WERI-Rb-1 (cell line): ENCODE measurements around the gene SLC27A4.

ENCODE experiments used
- DNase-seq: peaks from one replicate; pipeline ENCODE4 v3.0.0-alpha.2; 2020
- H3K27ac ChIP-seq: fragments of 250-450 bp; sonication (Bioruptor Pico); 2 replicates; pipeline ENCODE4 v1.5.1; 2020; ENCODE audit warnings: mild to moderate bottlenecking, moderate library complexity
- H3K27me3 ChIP-seq: fragments of 250-450 bp; sonication (Bioruptor Pico); 2 replicates; pipeline ENCODE4 v1.5.1; 2021; ENCODE audit warnings: mild to moderate bottlenecking, low read depth, moderate library complexity; ENCODE audit not compliant: insufficient read depth, severe bottlenecking
- H3K36me3 ChIP-seq: fragments of 250-450 bp; sonication (Bioruptor Pico); 2 replicates; pipeline ENCODE4 v1.5.1; 2020; ENCODE audit warnings: mild to moderate bottlenecking, moderate library complexity
- H3K4me3 ChIP-seq: 2 replicates; pipeline ENCODE4 v1.5.1; 2011; ENCODE audit warnings: low read depth, mild to moderate bottlenecking, control low read depth, low read length
- H3K9me3 ChIP-seq: fragments of 250-450 bp; sonication (Bioruptor Pico); 2 replicates; pipeline ENCODE4 v1.5.1; 2021; ENCODE audit warnings: mild to moderate bottlenecking, moderate library complexity; ENCODE audit not compliant: severe bottlenecking
- TF ChIP-seq, protein P1 (sequence below): IDR thresholded peaks from 2 replicates; pipeline ENCODE4 v1.5.1; 2011; ENCODE audit warnings: low read depth, mild to moderate bottlenecking, control low read depth, inconsistent platforms, low read length

SLC27A4 gene

DNA sequence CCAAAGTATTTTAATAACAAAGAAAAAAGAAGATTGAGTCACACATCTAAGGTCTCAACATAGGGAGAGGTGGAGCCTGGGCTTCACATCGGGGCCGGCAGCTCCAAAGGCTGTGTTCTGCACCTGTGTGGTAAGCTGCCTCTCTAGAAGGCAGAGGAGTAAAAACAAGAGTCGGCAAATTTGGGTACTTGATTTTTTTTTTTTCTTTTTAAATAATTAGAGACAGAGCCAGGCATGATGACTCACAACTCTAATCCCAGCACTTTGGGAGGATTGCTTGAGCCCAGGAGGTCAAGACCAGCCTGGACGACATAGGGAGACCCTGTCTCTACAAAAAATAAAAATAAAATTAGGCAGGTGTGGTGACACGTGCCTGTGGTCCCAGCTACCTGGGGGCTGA, 35.5 kb downstream of the SLC27A4 start:
- H3K9me3 ChIP-seq, result no peaks in the 10 kb centered on the region
- H3K27ac ChIP-seq, result no peak overlapping the region
- no peak overlapping the region for H3K4me3 ChIP-seq
- no peaks in the 10 kb centered on the region for H3K27me3 ChIP-seq
- TF ChIP-seq, protein P1, sequence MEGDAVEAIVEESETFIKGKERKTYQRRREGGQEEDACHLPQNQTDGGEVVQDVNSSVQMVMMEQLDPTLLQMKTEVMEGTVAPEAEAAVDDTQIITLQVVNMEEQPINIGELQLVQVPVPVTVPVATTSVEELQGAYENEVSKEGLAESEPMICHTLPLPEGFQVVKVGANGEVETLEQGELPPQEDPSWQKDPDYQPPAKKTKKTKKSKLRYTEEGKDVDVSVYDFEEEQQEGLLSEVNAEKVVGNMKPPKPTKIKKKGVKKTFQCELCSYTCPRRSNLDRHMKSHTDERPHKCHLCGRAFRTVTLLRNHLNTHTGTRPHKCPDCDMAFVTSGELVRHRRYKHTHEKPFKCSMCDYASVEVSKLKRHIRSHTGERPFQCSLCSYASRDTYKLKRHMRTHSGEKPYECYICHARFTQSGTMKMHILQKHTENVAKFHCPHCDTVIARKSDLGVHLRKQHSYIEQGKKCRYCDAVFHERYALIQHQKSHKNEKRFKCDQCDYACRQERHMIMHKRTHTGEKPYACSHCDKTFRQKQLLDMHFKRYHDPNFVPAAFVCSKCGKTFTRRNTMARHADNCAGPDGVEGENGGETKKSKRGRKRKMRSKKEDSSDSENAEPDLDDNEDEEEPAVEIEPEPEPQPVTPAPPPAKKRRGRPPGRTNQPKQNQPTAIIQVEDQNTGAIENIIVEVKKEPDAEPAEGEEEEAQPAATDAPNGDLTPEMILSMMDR, result no peak
- no peak for DNase-seq
- peaks cover 28% of the 10 kb centered on the region for H3K36me3 ChIP-seq

DNA sequence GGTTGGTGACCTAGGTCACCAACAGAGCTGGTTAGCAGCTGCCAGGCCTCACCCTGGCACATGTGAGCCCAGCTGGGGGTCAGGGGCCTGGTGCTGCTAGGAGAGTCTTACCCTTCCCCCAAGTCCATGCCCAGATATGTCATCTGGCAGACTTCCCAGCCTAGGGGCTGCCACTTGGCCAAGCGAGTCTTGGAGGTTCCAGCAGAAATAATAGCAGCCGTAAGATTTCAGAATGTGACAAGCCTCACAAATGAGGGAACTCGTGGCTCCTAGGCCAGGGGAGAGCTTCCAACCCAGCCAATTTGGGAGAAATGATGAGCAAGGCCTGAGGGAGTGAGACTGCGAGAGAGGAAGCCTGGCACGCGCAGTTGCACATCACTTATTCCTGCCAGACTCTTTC, 41.9 kb downstream of the SLC27A4 start:
- TF ChIP-seq, protein P1, result no peak
- Histone ChIP-seq H3K27me3 (no peaks in the 10 kb centered on the region), H3K9me3 (no peaks in the 10 kb centered on the region), H3K4me3 (no peak overlapping the region), H3K36me3 (peaks cover 39% of the 10 kb centered on the region), H3K27ac (peak overlapping the region; percentile 99)
- no peak for DNase-seq

DNA sequence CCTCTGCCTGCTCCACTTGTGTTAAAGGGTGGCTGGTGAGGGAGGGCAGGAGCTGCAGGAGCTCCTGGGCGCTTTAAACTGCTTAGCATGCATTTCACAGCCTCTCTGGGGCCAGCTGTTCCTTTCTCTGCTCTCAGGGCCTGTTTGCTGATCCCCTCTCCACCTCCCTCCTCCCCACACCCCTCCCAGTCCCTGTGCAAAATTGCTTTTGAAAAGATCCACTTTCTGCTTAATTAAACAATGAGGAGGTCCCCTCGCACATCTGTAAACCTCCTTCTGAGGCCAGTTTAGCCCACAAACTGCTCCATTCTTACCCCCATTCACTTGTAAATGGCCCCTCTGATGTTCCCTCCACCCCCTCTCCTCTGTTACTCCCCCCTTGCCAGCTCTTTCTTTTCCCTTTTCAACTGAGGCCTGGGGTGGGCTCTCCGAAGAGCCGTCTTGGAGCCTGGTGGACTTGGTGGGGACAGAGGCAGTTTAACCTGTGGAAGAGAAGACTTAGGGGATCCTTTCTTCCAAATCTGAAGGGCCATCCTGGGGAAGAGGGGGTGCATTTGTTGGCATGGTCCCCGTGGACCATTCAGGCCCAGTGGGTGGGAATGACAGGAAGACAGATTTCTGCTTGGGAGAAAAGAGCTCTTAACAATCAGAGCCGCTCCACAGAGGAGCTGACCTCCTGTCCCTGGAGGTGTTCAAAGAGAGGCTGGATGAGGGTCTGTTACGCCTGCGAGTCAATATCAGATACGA, 42.9 kb downstream of the SLC27A4 start:
- peak overlapping the region; percentile 3; the same call in 1 of the 2 replicates for H3K4me3 ChIP-seq
- peak; percentile 92 for DNase-seq
- H3K9me3 ChIP-seq, result no peaks in the 10 kb centered on the region
- H3K27me3 ChIP-seq, result no peaks in the 10 kb centered on the region
- peaks cover 39% of the 10 kb centered on the region for H3K36me3 ChIP-seq
- H3K27ac ChIP-seq, result peak overlapping the region; percentile 99
- TF ChIP-seq, protein P1, result no peak

DNA sequence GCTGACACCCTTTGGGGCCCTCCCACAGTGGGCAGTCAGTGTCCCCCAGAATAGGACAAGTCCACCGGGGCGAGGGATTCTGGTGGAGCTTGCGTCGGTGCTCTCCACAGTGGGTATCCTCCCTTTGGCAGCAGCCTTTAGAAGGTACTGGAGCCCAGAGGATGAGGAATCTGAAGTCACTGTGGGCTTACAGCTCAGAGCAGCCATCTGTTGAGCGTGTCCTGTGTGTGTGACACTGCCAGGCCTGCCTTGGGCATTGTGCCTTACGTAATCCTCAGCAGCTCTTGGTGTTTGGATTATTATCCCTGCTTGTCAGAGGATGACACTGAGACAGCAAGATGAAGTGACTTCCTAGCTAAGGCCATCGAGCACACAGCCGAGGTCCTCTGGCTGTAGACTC, 43.5 kb downstream of the SLC27A4 start:
- no peaks in the 10 kb centered on the region for H3K9me3 ChIP-seq
- peak overlapping the region; percentile 99 for H3K27ac ChIP-seq
- H3K27me3 ChIP-seq, result no peaks in the 10 kb centered on the region
- H3K36me3 ChIP-seq, result peaks cover 39% of the 10 kb centered on the region
- TF ChIP-seq, protein P1, result no peak
- DNase-seq, result peak; percentile 93
- H3K4me3 ChIP-seq, result no peak overlapping the region

DNA sequence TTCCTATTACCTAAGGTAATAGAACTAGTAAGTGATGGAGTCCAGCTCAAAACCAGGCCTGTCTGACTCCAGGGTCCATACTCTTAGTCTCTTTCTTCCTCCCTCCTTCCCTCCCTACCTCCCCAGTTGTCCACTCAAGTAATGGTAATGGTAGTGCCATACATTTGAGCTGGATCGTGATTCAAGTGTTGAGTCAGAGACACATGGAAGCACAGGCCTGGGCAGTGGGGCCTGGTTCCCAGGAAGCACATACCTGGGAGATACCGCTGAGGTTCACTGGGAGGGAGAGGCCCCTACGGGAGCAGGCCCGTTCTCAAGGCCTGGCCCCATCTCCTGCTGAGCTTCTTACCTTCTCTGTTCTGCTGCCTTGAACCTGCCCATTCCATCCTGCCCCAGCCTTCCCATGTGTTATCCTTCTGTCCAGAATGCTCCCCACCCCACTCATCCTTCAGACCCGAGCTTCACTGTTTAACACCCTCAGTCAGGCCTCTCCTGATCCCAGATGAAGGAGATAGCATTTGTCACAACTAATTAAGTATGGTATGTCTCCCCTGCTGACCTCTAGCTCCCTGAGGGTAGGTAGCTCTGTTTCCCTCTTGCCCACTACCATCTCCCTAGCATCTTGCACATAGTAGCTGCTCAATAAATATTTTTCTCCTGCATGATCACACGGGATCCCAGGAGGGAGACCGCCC, 44.6 kb downstream of the SLC27A4 start:
- DNase-seq, result peak; percentile 87
- H3K36me3 ChIP-seq, result peaks cover 42% of the 10 kb centered on the region
- H3K27me3 ChIP-seq, result no peaks in the 10 kb centered on the region
- no peak overlapping the region for H3K4me3 ChIP-seq
- peak overlapping the region; percentile 99 for H3K27ac ChIP-seq
- H3K9me3 ChIP-seq, result no peaks in the 10 kb centered on the region
- TF ChIP-seq, protein P1, result no peak
